DOHH2 (cell line): ENCODE measurements around the gene FOSB.

Experiments
- H3F3A ChIP-seq: fragments of 200-600 bp; sonication (generic), shearing (Covaris generic); 2 replicates; pipeline ENCODE4 v1.6.0; 2016; ENCODE audit warnings: antibody characterized with exemption, mild to moderate bottlenecking; ENCODE audit not compliant: control insufficient read depth, insufficient read depth
- H3K27ac ChIP-seq: fragments of 200-600 bp; sonication (generic); 2 replicates; pipeline ENCODE4 v1.5.1; 2014; ENCODE audit warnings: low read depth, mild to moderate bottlenecking, low read length, moderate library complexity
- H3K27me3 ChIP-seq: fragments of 200-600 bp; sonication (generic); 2 replicates; pipeline ENCODE4 v1.6.1; 2014; ENCODE audit warnings: mild to moderate bottlenecking, low read length, mixed read lengths; ENCODE audit not compliant: control insufficient read depth
- H3K36me3 ChIP-seq: fragments of 200-600 bp; sonication (generic); 2 replicates; pipeline ENCODE4 v1.6.1; 2014; ENCODE audit warnings: mild to moderate bottlenecking, low read length, moderate library complexity, mixed read lengths; ENCODE audit not compliant: control insufficient read depth
- H3K4me1 ChIP-seq: fragments of 200-600 bp; sonication (generic); 2 replicates; pipeline ENCODE4 v1.6.1; 2014; ENCODE audit warnings: mild to moderate bottlenecking, low read length, mixed read lengths; ENCODE audit not compliant: control insufficient read depth
- H3K4me2 ChIP-seq: fragments of 200-600 bp; sonication (generic); 2 replicates; pipeline ENCODE4 v1.6.0; 2014; ENCODE audit warnings: mild to moderate bottlenecking, low read length, moderate library complexity
- H3K4me3 ChIP-seq: fragments of 200-600 bp; sonication (generic); 2 replicates; pipeline ENCODE4 v1.5.1; 2014; ENCODE audit warnings: mild to moderate bottlenecking, low read length, mixed read lengths
- H3K79me2 ChIP-seq: fragments of 200-600 bp; sonication (generic); 2 replicates; pipeline ENCODE4 v1.6.1; 2014; ENCODE audit warnings: mild to moderate bottlenecking, low read length, mixed read lengths; ENCODE audit not compliant: control insufficient read depth
- H3K9me2 ChIP-seq: fragments of 200-600 bp; sonication (generic); replicated peaks from 2 replicates; pipeline ENCODE4 v1.6.1; 2014; ENCODE audit warnings: mild to moderate bottlenecking, low read length, mixed read lengths; ENCODE audit not compliant: control insufficient read depth
- H3K9me3 ChIP-seq: fragments of 200-600 bp; sonication (generic); 2 replicates; pipeline ENCODE4 v1.6.1; 2014; ENCODE audit warnings: antibody characterized with exemption, low read length, mixed read lengths; ENCODE audit not compliant: control insufficient read depth, insufficient read depth
- H4K20me1 ChIP-seq: fragments of 200-600 bp; sonication (generic); 2 replicates; pipeline ENCODE4 v1.6.0; 2014; ENCODE audit warnings: low read depth, mild to moderate bottlenecking, antibody characterized with exemption, low read length, moderate library complexity; ENCODE audit not compliant: control insufficient read depth, insufficient read depth
- CTCF ChIP-seq: fragments of 200-600 bp; sonication (generic); IDR thresholded peaks from one replicate; pipeline ENCODE4 v1.5.1; 2014; ENCODE audit warnings: antibody characterized with exemption, mild to moderate bottlenecking, low read depth, low read length; ENCODE audit not compliant: poor library complexity, severe bottlenecking
- EZH2phosphoT487 ChIP-seq: fragments of 200-600 bp; sonication (generic); IDR thresholded peaks from 2 replicates; pipeline ENCODE4 v1.6.1; 2017; ENCODE audit warnings: borderline replicate concordance, mild to moderate bottlenecking, antibody characterized with exemption, low read length, moderate library complexity, mixed read lengths

The FOSB gene

GRCh38 chr19:45421947-45422498 lies 45.8 kb upstream of the FOSB start:
- Histone ChIP-seq H3K4me3 (no peak overlapping the region), H3K27me3 (no peaks in the 10 kb centered on the region), H4K20me1 (no peaks in the 10 kb centered on the region), H3K4me2 (peak overlapping the region; percentile 35; the same call in 1 of the 2 replicates), H3K27ac (no peak overlapping the region), H3K9me3 (no peaks in the 10 kb centered on the region), H3K79me2 (peaks cover 16% of the 10 kb centered on the region), H3K9me2 (no peaks in the 10 kb centered on the region), H3K36me3 (peaks cover 18% of the 10 kb centered on the region), H3K4me1 (peaks cover 67% of the 10 kb centered on the region), H3F3A (peaks cover 20% of the 10 kb centered on the region)
- TF ChIP-seq CTCF (no peak), EZH2phosphoT487 (no peak)

- H3K27ac ChIP-seq: peak overlapping the region; percentile 83
Observed at GRCh38 chr19:45423033-45423588, 44.7 kb upstream of the FOSB start.

GRCh38 chr19:45423589-45424190 lies 44.1 kb upstream of the FOSB start, which contains the start of gene ERCC1:
ERCC1 (minus strand) TSS chr19:45423917; CDS start chr19:45423374, 543 bp downstream.
- H3K79me2 ChIP-seq: peaks cover 16% of the 10 kb centered on the region
- peaks cover 18% of the 10 kb centered on the region for H3K36me3 ChIP-seq
- H3K4me1 ChIP-seq: peaks cover 78% of the 10 kb centered on the region
- H3K27ac ChIP-seq: peak within 1 kb of the TSS; percentile 83
- H3K9me2 ChIP-seq: no peaks in the 10 kb centered on the region
- peaks cover 20% of the 10 kb centered on the region for H3F3A ChIP-seq
- peak within 1 kb of the TSS; percentile 81 for H3K4me3 ChIP-seq
- H3K9me3 ChIP-seq: no peaks in the 10 kb centered on the region
- H3K27me3 ChIP-seq: peaks cover 5% of the 10 kb centered on the region
- no peak for TF ChIP-seq CTCF
- TF ChIP-seq EZH2phosphoT487: no peak
- H4K20me1 ChIP-seq: no peaks in the 10 kb centered on the region
- H3K4me2 ChIP-seq: peak within 1 kb of the TSS; percentile 92

More at GRCh38 chr19:45423033-45423588, 44.7 kb upstream of the FOSB start:
- Histone ChIP-seq H3K4me1 (peaks cover 77% of the 10 kb centered on the region), H3K36me3 (peaks cover 18% of the 10 kb centered on the region), H4K20me1 (no peaks in the 10 kb centered on the region), H3K79me2 (peaks cover 16% of the 10 kb centered on the region), H3K4me2 (peak overlapping the region; percentile 92), H3K4me3 (peak overlapping the region; percentile 81), H3K27me3 (no peaks in the 10 kb centered on the region), H3K9me2 (no peaks in the 10 kb centered on the region), H3F3A (peaks cover 20% of the 10 kb centered on the region), H3K9me3 (no peaks in the 10 kb centered on the region)
- TF ChIP-seq EZH2phosphoT487 (no peak), CTCF (no peak)
